GM18526 (cell line): ENCODE measurements around the gene RFX4.

Source experiments
- POLR2A ChIP-seq: IDR thresholded peaks from 3 replicates; pipeline ENCODE4 v1.6.1; 2011; ENCODE audit not compliant: insufficient read length; ENCODE audit errors: extremely low read depth

Gene RFX4

GRCh38 chr12:106582641-106583230, at the start of gene RFX4:
RFX4 (plus strand) TSS chr12:106583004; CDS start chr12:106583321, 317 bp downstream.
- TF ChIP-seq POLR2A: no peak

GRCh38 chr12:106541201-106541600, 41.6 kb upstream of the RFX4 start:
- TF ChIP-seq POLR2A: no peak

GRCh38 chr12:106551410-106551809, 31.4 kb upstream of the RFX4 start:
- no peak for TF ChIP-seq POLR2A

- TF ChIP-seq POLR2A: no peak
Observed at GRCh38 chr12:106552228-106552627, 30.6 kb upstream of the RFX4 start.

GRCh38 chr12:106564678-106565329, 18.0 kb upstream of the RFX4 start:
- no peak for TF ChIP-seq POLR2A

- TF ChIP-seq POLR2A: no peak
Observed at GRCh38 chr12:106566771-106567170, 16.0 kb upstream of the RFX4 start.

GRCh38 chr12:106573239-106573638, 9.6 kb upstream of the RFX4 start:
- no peak for TF ChIP-seq POLR2A

- no peak for TF ChIP-seq POLR2A
Observed at GRCh38 chr12:106576848-106577247, 6.0 kb upstream of the RFX4 start.

GRCh38 chr12:106580671-106581508, 1.9 kb upstream of the RFX4 start:
- TF ChIP-seq POLR2A: no peak

- TF ChIP-seq POLR2A: no peak
Observed at GRCh38 chr12:106581543-106582248, 1.1 kb upstream of the RFX4 start.

- no peak for TF ChIP-seq POLR2A
Observed at GRCh38 chr12:106582249-106582591, 584 bp upstream of the RFX4 start.

- TF ChIP-seq POLR2A: no peak
Observed at GRCh38 chr12:106583242-106584103, 669 bp downstream of the RFX4 start.

GRCh38 chr12:106584104-106585064, 1.6 kb downstream of the RFX4 start:
- TF ChIP-seq POLR2A: no peak
